Natural killer cell (primary cell): ENCODE measurements around the gene IVNS1ABP. TPM values are rescaled to one million over a fixed set of nuclear protein-coding genes. Genes with fewer than 3 reads are reported as not detected.

Experiments used
- ATAC-seq, 3 donors: fragments of 150-1000 bp in 2 of 3; fragments of 200-7000 bp in 1 of 3; cut with Tn5 transposase; 1 replicate in 1 of 3; 2 replicates in 2 of 3; pipeline ENCODE4 v1.10.0; 2021; ENCODE audit warnings: mild to moderate bottlenecking in 2 of 3, moderate library complexity in 2 of 3
- DNase-seq, 2 donors: peaks; one replicate each; pipeline versions ENCODE4 v3.0.0 to v3.0.0-alpha.2; 2013 to 2021; ENCODE audit warnings: mixed read lengths in 1 of 2
- H3K27ac ChIP-seq: one replicate; pipeline ENCODE4 v1.5.1; 2013; ENCODE audit warnings: mild to moderate bottlenecking, low read length
- H3K27me3 ChIP-seq: one replicate; pipeline ENCODE4 v1.6.1; 2013; ENCODE audit warnings: low read length; ENCODE audit not compliant: control insufficient read depth, insufficient read depth
- H3K36me3 ChIP-seq: one replicate; pipeline ENCODE4 v1.6.1; 2013; ENCODE audit warnings: low read length; ENCODE audit not compliant: control insufficient read depth, insufficient read depth
- H3K4me1 ChIP-seq: one replicate; pipeline ENCODE4 v1.6.1; 2013; ENCODE audit warnings: low read length; ENCODE audit not compliant: control insufficient read depth, insufficient read depth
- H3K4me3 ChIP-seq: one replicate; pipeline ENCODE4 v1.5.1; 2013; ENCODE audit warnings: low read length
- H3K9me3 ChIP-seq: one replicate; pipeline ENCODE4 v1.6.1; 2013; ENCODE audit warnings: low read length; ENCODE audit not compliant: control insufficient read depth, insufficient read depth
- H3K27ac Mint-ChIP-seq, 2 donors: one replicate each; pipeline ENCODE4 v1.8.0; 2022; ENCODE audit warnings: mild to moderate bottlenecking in 2 of 2, mixed read lengths in 2 of 2, moderate library complexity in 1 of 2
- H3K27me3 Mint-ChIP-seq, 2 donors: one replicate each; pipeline ENCODE4 v1.8.0; 2022; ENCODE audit warnings: low read depth in 2 of 2, mixed read lengths in 2 of 2
- H3K36me3 Mint-ChIP-seq: one replicate; pipeline ENCODE4 v1.8.0; 2022; ENCODE audit warnings: mixed read lengths
- H3K4me1 Mint-ChIP-seq, 2 donors: one replicate each; pipeline ENCODE4 v1.8.0; 2022; ENCODE audit warnings: mixed read lengths in 2 of 2
- H3K4me3 Mint-ChIP-seq: one replicate; pipeline ENCODE4 v1.8.0; 2022; ENCODE audit warnings: mild to moderate bottlenecking, moderate library complexity, mixed read lengths
- H3K9me3 Mint-ChIP-seq, 2 donors: one replicate each; pipeline ENCODE4 v1.8.0; 2022; ENCODE audit warnings: mixed read lengths in 2 of 2
- CTCF ChIP-seq: fragments of 200-600 bp; IDR thresholded peaks from one replicate; pipeline ENCODE4 v1.8.0; 2022; ENCODE audit warnings: antibody characterized with exemption
- WGBS: methylation state at CpG from one replicate; pipeline ENCODE4 v1.1.7; 2013; ENCODE audit warnings: missing lambda C conversion rate; ENCODE audit not compliant: insufficient coverage; 5-methylcytosine and 5-hydroxymethylcytosine counted together
- intact Hi-C: fragments of 100-400 bp; cut with micrococcal nuclease; formaldehyde crosslinking; loops from one replicate; pipeline ENCODE4 v1.14.2; 2022
- total RNA-seq, 4 donors: library from RNA; stranded (reverse); fragments of 120-200 nt in 1 of 4; gene quantifications; one replicate each; pipeline versions ENCODE4 v1.2.3 to v1.2.4, GENCODE V29; 2013 to 2022

IVNS1ABP gene
- total RNA-seq, 3 donors from 2014 or later (not counting 1 experiment from before 2014, with no cell fraction given) = 250 to 394 (median 299) TPM

DNA sequence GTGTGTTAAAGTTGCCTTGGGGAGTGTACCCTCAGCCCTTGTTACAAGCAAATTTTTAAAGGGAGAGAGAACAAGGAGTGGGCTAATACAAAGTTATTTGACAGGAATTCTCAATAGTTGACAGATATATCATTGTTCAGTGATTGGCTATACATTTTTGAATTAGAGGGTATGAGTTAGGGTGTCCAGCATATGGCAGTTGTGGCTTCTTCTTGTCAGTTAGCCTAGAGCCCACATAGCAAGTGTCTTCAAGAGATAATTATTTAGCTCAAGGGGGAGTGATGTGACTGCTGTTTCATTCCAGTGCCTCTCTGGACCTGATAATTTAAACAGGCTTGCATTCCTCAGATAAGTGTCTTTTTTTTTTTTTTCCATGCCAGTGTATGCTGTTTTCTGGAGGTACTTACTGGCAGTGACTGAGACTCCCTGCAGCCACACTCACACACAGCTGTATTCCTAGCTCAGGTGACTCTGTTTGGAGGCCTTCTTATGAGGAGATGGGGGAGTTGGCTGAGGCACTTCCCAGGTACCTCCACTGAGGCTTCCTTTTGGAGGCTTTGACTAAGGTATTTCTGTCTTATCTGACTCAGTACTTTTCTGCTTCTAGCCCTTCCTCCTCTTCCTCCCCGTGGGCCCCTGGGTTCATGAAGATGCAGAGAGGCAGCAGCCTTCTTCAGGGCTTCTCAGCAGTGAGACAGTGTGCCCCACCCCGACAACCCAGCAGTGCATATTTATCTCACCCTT, 32.3 kb downstream of the IVNS1ABP start:
- Mint-ChIP-seq H3K9me3 (no peaks in the 10 kb centered on the region), H3K4me1 (peaks cover 14 to 25% of the 10 kb centered on the region in 2 donors), H3K4me3 (no peak overlapping the region), H3K27me3 (no peaks in the 10 kb centered on the region), H3K27ac (no peak overlapping the region), H3K36me3 (no peaks in the 10 kb centered on the region)
- no peaks in the 10 kb centered on the region for H3K9me3 ChIP-seq
- H3K27ac ChIP-seq = no peak overlapping the region
- DNase-seq (no peak), ATAC-seq (no peak)
- WGBS = 67% methylated on average over 1 of the region's 2 CpGs
- intact Hi-C loops = no loop called here
- peaks cover 12% of the 10 kb centered on the region for H3K4me1 ChIP-seq
- no peaks in the 10 kb centered on the region for H3K27me3 ChIP-seq
- no peak for TF ChIP-seq CTCF
- H3K4me3 ChIP-seq = no peak overlapping the region
- H3K36me3 ChIP-seq = no peaks in the 10 kb centered on the region

GRCh38 chr1:185284116-185284515, 32.9 kb downstream of the IVNS1ABP start:
- Histone ChIP-seq H3K4me1 (peaks cover 12% of the 10 kb centered on the region), H3K27me3 (no peaks in the 10 kb centered on the region), H3K36me3 (no peaks in the 10 kb centered on the region), H3K27ac (no peak overlapping the region), H3K9me3 (no peaks in the 10 kb centered on the region), H3K4me3 (no peak overlapping the region)
- TF ChIP-seq CTCF = no peak
- H3K27ac Mint-ChIP-seq = no peak overlapping the region
- ATAC-seq = no peak
- H3K4me1 Mint-ChIP-seq = peaks cover 14 to 25% of the 10 kb centered on the region in 2 donors
- 100% methylated on average over 1 of the region's 2 CpGs for WGBS
- H3K36me3 Mint-ChIP-seq = no peaks in the 10 kb centered on the region
- no peaks in the 10 kb centered on the region for H3K9me3 Mint-ChIP-seq
- no peak for DNase-seq
- intact Hi-C loops = no loop called here
- H3K27me3 Mint-ChIP-seq = no peaks in the 10 kb centered on the region
- H3K4me3 Mint-ChIP-seq = no peak overlapping the region

DNA sequence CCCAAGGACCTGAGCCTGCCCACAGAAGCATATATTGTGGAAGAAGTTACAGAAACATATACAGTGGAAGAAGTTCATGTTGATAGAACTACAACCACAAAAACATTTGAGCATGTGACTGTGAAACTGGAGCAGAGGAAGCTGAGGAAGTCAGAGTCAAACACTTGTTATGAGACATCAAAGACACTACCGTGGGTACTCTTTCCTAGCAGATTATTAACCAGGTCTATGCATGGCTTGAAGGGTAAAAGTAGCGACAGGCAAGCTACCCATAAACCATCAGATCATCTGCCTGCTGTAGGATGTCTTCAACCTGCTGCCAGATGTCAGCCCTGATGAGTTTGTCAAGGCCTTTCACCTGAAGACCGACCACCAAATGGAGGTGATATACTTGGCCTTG, 35.8 kb downstream of the IVNS1ABP start:
- Histone ChIP-seq H3K4me1 (peaks cover 12% of the 10 kb centered on the region), H3K27me3 (no peaks in the 10 kb centered on the region), H3K9me3 (no peaks in the 10 kb centered on the region), H3K4me3 (no peak overlapping the region), H3K36me3 (no peaks in the 10 kb centered on the region), H3K27ac (peak overlapping the region; percentile 38)
- intact Hi-C loops = no loop called here
- H3K27ac Mint-ChIP-seq = peak overlapping the region; percentile 0 to 27
- peaks cover 14 to 17% of the 10 kb centered on the region in 2 donors for H3K4me1 Mint-ChIP-seq
- H3K4me3 Mint-ChIP-seq = no peak overlapping the region
- 23% methylated on average over 2 of the region's 3 CpGs for WGBS
- H3K9me3 Mint-ChIP-seq = no peaks in the 10 kb centered on the region
- ATAC-seq = peak in 2 of 3 donors; percentile 50 to 67
- TF ChIP-seq CTCF = no peak
- H3K27me3 Mint-ChIP-seq = no peaks in the 10 kb centered on the region
- DNase-seq = peak in 1 of 2 donors; percentile 73
- no peaks in the 10 kb centered on the region for H3K36me3 Mint-ChIP-seq

- intact Hi-C loops = no loop called here
- Histone ChIP-seq H3K27ac (no peak overlapping the region), H3K4me3 (no peak overlapping the region), H3K36me3 (no peaks in the 10 kb centered on the region), H3K27me3 (no peaks in the 10 kb centered on the region), H3K4me1 (peaks cover 12% of the 10 kb centered on the region), H3K9me3 (no peaks in the 10 kb centered on the region)
- DNase-seq = no peak
- Mint-ChIP-seq H3K4me1 (peaks cover 14 to 17% of the 10 kb centered on the region in 2 donors), H3K9me3 (no peaks in the 10 kb centered on the region), H3K4me3 (no peak overlapping the region), H3K27ac (peak overlapping the region; percentile 0 to 27), H3K27me3 (no peaks in the 10 kb centered on the region), H3K36me3 (no peaks in the 10 kb centered on the region)
- WGBS = 90% methylated on average over 2 of the region's 2 CpGs
- TF ChIP-seq CTCF = no peak
- no peak for ATAC-seq
Observed at GRCh38 chr1:185280589-185280988, 36.5 kb downstream of the IVNS1ABP start.
